GM10847 (cell line): Measurements from ENCODE around the gene KPNA3.

Experiments used
- POLR2A ChIP-seq: IDR thresholded peaks from 2 replicates; pipeline ENCODE4 v1.6.1; 2011; ENCODE audit not compliant: insufficient read length; ENCODE audit errors: extremely low read depth

The KPNA3 gene

GRCh38 chr13:49731766-49732165, 60.7 kb downstream of the KPNA3 start:
- no peak for TF ChIP-seq POLR2A

GRCh38 chr13:49716615-49717014, 75.9 kb downstream of the KPNA3 start:
- TF ChIP-seq POLR2A: no peak

GRCh38 chr13:49714757-49715156, 77.7 kb downstream of the KPNA3 start:
- TF ChIP-seq POLR2A: no peak

GRCh38 chr13:49711218-49711863, 81.1 kb downstream of the KPNA3 start:
- no peak for TF ChIP-seq POLR2A

- TF ChIP-seq POLR2A: no peak
These were observed 91.0 kb downstream of the KPNA3 start for GRCh38 chr13:49701491-49701890.

GRCh38 chr13:49697468-49697867, 95.0 kb downstream of the KPNA3 start:
- no peak for TF ChIP-seq POLR2A

GRCh38 chr13:49694446-49694845, 98.0 kb downstream of the KPNA3 start:
- no peak for TF ChIP-seq POLR2A

- no peak for TF ChIP-seq POLR2A
These were observed 98.6 kb downstream of the KPNA3 start for GRCh38 chr13:49693877-49694276.

- TF ChIP-seq POLR2A: no peak
These were observed 99.2 kb downstream of the KPNA3 start for GRCh38 chr13:49693191-49693733.

GRCh38 chr13:49690995-49691784, 101.3 kb downstream of the KPNA3 start, which contains the start of gene EBPL:
Gene EBPL (minus strand): TSS chr13:49691486. CDS start chr13:49691424, 62 bp downstream.
- TF ChIP-seq POLR2A: peak; percentile 52

- no peak for TF ChIP-seq POLR2A
These were observed 102.1 kb downstream of the KPNA3 start for GRCh38 chr13:49690133-49690994.

GRCh38 chr13:49683489-49683888, 109.0 kb downstream of the KPNA3 start:
- no peak for TF ChIP-seq POLR2A

GRCh38 chr13:49681842-49682435, 110.5 kb downstream of the KPNA3 start:
- TF ChIP-seq POLR2A: no peak

GRCh38 chr13:49679246-49679645, 113.2 kb downstream of the KPNA3 start:
- no peak for TF ChIP-seq POLR2A
